NCI-H1092 treated with DMSO at 0.1 percent for 48 hours (cell line): Measurements from ENCODE around the gene SLC13A1.
"Not testable (repeated sequence)": the region's sequence is repeated elsewhere in the genome, so short reads cannot be mapped to it uniquely, and the experiment has no call there.

Experiments used
- DNase-seq: peaks from one replicate; lab custom pipeline; 2025; lab: John Stamatoyannopoulos, UW

SLC13A1 gene, protein sequence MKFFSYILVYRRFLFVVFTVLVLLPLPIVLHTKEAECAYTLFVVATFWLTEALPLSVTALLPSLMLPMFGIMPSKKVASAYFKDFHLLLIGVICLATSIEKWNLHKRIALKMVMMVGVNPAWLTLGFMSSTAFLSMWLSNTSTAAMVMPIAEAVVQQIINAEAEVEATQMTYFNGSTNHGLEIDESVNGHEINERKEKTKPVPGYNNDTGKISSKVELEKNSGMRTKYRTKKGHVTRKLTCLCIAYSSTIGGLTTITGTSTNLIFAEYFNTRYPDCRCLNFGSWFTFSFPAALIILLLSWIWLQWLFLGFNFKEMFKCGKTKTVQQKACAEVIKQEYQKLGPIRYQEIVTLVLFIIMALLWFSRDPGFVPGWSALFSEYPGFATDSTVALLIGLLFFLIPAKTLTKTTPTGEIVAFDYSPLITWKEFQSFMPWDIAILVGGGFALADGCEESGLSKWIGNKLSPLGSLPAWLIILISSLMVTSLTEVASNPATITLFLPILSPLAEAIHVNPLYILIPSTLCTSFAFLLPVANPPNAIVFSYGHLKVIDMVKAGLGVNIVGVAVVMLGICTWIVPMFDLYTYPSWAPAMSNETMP

DNA sequence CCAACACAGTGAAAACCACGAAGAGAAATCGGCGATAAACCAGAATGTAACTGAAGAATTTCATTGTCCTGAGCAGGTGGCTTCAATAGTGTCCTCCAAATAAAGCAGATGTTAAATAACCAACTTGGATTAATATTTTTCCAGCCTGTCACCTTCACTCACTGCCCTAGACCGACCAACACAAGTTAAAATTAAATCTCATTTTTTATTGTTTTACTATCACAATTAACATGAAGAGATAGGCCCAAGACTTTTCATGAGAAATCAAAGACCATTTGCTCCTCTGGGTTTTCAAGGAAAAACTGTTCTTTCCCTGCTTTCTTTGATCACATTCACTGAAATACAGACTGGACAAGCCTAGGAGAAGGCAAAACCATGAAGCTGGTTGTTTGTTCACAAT, at the start of gene SLC13A1:
Gene SLC13A1, minus strand, starts transcription at position 87 of the 400 bp plus-strand sequence. Its CDS starts 23 bp downstream, at position 64.
- no peak for DNase-seq

DNA sequence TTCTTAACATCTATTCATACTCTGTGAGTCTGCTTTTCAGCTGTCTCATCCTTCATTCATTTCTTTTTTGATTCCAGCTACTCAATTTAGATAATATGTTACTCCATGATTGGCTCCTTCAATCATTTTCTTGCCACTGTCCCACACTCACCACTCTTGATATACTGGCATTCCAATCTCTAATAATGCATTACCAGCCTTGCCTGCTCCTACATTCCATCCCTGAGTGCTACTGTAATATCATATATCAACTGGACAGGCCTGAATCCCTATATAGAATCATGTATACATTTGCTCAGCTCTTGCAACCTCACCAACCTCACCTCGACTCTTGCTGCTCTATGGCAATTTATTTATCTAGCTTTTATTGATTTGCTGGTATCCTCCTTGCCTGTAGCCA, 45.0 kb upstream of the SLC13A1 start:
- no peak for DNase-seq

DNA sequence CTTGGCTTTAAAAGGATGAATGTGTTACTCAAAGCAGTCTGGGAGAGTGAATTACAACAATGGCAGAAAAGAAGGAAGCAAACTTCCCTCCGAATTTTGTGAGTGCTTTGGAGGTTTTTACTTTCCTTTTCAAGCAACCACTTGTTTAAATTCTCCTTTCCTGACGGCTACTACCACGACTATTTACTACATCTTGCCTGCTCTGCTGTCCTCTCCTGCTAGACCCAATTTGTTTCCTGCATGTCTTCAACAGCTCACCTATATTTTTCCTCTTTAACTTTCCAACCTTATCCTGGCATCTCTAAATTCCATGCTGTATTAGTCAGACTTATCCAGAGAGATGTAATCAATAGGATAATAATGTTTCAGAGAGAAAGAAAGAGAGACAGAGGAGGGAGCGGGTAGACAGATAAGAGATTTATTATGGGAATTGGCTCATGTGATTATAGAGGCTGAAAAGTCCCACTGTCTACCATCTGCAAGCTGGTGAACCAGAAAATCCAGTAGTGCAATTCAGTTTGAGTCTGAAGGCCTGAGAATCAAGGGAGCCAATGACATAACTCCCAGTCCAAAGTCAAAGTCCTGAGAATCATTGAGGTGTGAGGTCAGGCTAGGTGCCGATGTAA, 42.8 kb upstream of the SLC13A1 start:
- DNase-seq = peak; percentile 22

DNA sequence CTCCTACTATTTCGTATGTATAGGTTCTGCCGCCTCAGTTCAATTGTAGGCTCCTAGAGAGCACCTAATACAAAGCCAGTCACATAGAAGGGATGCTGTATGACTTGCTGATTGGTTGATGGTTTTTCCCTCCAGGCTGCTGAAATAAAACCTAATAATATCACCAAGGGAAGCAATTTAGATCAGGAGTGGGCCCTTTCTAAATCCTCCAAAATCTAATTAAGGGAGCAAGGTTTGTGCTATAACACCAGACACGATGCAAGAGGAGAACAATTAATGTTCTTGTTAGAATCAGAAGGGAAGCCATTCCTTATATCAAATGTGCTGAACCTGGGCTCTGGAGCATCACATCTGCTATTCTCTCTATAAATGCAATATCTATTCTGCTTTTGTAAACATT, 42.0 kb upstream of the SLC13A1 start:
- DNase-seq = peak; percentile 41

DNA sequence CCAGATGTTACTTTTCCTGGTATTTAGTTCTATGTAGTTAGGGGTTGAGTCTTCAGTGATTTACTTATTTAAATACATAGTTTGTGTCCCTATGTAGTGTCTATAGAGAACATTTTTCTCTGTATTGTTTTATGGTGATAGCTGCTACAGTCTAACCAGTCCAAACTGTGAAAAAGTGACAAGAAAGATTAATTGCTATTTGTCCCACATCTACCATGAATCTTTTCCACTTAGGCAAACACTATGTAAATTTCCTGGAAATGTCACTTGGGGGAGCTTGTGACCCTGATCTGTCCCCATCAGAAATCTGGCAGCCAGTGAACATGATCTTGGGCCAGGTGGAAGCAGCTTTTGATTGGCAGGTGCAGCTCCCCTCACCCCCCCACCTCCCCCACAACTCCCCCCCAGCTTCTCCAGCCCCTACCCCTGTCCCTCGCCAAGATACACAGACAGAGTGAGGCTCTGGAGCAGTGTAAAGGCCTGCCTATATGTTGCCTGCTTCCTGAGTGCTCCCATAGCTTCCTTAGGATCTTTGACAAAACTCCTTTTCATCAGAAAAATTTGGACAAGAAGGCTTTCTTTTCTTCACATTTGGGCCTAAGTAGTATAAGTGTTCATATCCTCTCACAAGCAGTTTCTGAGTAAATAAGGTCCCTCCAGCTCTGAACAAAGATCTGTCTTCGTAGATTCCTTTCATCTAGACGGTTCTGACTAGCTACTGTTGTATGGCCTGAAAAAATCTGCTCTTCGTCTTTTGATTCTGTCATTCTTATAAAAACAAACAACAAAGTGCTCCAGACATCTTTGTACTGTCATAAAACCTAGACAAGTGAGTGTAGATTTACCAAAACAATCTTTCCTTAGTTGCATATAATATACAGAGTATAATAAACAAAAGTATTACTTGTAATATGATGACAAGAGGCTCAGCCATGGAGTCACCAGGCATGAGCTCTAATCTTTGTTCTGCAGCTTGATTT, 31.5 kb upstream of the SLC13A1 start:
- no peak for DNase-seq

DNA sequence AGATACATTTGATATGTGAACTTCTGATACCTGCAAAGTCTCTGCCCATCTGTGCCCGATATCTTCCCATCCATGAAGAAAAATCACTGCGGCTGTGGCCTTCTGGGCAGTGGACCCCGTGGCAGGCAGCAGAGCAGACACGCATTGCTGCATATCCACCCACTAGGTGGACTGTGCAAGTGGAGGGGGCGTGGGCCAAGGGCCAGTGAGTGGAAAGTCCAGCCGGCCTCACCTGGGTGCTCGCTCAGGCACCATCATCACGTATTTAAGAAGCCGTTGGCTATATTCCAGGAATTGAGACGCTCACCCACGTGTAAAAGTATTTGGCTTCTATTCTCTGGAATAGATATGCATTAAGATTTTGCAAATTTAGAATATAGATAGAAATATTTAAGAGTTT, 30.8 kb upstream of the SLC13A1 start:
- no peak for DNase-seq

DNA sequence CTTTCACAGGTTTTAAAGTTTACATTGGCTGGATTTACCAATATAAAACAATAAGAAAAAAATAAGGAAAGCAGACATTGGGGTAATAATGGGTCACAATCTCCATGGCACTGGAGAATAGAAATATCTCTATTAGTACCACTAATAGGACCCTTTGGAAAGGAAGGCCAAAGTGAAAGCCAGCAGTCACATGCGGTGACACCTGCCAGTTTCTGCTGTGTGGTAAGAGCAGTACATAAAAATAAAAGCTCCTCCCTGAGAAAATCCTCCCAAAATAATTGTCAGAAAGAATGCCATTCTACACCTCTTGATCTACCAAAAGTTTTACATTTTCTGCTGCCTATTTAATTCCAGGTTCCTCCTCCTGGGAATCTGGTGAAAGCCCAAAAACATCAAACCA, 30.4 kb upstream of the SLC13A1 start:
- no peak for DNase-seq

DNA sequence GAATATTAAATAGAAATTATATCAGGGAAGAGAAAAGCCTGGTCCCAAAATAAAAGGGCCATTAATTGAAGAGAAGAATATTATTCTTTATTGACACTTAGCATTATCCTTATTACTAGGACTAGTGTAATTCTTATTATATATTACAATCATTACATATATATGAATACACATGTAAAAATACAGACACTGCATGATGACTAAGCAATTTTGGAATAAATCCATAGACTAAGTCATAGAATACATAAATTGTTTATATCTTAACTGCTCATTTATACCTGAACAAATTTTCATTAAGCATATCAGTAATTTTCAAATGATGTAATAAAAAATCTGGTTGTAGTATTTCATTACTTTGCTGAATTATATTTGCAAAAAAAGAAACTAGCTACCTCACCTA, 29.7 kb upstream of the SLC13A1 start:
- no peak for DNase-seq

DNA sequence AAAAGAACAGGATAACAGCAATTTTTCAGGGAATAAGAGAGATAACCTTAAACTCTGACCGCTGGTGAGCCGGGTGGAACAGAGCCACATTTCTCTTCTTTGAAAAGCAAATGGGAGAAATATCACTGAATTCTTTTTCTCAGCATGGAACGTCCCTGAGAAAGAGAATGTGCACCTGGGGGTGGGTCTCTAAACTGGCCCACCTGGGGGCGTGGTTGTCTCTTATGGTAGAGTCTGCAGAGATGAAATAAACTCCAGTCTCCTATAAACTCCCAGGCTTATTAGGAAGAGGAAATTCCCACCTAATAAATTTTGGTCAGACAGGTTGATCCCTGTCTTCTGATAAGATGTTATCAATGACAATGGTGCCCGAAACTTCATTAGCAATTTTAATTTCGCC, 27.9 kb upstream of the SLC13A1 start:
- not testable (repeated sequence) for DNase-seq

DNA sequence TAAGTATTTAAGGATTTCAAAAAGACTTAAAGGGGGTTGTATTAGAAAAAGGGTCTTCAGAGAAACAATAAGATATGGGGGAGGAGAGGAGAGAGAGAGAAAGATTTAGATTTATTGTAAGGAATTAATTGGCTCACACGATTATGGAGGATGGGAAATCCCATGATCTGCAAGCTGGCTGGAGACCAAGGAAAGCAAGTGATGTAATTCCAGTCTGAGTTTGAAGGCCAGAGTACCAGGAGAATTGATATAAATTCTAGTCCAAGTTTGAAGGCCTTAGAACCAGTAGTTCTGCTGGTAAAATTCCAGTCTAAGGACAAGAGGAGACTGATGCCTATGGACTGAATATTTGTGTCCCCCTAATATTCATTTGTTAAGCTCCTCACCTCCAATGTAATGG, 20.6 kb upstream of the SLC13A1 start:
- DNase-seq = no peak

DNA sequence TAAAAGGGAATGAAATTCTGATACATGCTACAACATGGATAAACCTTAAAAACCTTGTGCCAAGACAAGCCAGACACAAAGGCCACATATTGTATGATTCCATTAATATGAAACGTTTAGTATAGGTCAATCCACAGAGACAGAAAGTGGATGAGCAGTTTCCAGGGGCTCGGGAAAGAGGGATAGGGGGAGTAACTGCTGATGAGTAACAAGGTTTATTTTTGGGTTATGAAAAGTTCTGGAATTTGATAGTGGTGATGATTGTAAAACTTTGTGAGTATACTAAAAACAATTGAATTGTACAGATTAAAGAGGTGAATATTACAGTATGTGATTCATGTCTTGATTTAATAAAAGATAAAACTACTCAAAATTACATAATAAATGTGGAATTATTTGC, 19.1 kb upstream of the SLC13A1 start:
- no peak for DNase-seq

DNA sequence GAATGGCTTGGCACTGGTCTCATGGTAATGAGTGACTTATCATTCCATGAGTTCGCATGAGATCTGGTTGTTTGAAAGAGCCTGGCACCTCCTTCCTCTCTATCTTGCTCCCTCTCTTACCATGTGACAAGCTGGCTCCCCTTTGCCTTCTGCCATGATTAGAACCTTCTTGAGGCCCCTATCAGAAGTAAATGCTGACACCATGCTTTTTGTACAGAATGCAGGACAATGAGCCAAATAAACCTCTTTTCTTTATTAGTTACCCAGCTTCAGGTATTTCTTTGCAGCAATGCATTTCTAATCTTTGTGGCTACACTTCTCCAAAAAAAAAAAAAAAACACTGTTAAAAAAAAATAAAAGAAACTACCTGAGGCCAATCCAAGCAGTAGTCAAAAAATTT, 17.1 kb upstream of the SLC13A1 start:
- DNase-seq = no peak

DNA sequence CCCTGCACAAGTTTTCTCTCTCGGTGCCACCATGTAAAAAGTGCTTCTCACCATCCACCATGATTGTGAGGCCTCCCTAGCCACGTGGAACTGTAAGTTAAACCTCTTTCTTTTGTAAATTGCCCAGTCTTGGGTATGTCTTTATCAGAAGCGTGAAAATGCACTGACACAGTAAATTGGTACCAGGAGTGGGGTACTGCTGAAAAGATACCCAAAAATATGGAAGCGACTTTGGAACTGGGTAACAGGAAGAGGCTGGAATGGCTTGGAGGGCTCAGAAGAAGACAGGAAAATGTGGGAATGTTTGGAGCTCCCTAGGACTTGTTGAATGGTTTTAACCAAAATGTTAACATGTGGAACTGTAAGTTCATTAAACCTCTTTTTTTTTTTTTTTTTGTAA, 15.6 kb upstream of the SLC13A1 start:
- no peak for DNase-seq

DNA sequence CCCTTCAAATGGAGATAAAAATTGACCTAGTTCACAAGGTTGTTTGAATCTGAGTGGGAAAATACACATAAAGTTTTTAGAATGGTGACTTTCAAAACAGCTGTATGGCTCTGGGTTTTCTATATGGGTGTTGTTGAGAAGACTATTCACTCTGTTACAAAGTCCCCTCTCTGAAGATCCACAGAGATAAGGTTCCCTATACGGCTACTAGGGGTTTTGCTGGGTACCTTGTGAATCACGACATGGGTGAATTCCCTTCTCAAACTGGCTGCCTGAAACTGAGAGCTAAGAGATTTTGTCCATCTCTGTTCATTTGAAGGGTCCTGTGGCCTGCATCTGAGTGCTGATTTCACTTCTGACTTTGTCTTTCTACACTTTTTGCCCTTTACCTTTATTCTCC, 11.8 kb upstream of the SLC13A1 start:
- DNase-seq = no peak

DNA sequence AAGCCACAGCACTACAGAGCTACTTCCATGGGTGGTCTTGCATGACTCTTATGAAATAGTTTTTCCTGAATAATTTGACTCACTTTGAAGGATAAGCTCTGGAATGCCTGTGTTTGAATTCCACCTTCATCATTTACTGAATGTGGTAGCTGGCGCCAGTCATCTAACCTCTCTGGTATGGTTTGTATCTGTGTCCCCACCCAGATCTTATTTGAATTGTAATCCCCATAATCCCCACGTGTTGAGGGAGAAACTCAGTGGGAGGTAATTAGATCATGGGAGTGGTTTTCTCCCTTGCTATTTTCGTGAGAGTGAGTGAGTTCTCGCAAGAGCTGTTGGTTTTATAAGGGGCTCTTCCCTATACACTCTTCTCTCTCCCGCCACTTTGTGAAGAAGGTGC, 11.2 kb upstream of the SLC13A1 start:
- no peak for DNase-seq

DNA sequence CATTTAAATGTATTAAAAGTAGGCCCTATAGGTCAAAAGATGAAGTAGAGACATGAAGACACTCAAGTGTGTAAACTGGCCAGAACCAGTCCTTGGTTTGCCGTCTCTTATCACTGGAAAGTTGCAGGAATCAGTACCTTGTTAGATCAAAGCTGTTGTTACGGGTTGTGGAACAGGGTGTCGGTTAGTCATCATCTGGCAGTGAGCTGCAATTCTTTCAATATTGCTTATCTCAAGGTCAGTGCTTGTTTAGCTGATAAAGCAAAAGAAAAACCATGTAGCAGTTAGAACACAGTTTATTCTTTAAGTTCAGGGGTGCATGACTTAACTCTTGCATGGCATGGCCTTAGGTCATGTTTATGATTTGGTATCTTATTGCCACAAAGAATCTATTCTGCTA, 10.0 kb upstream of the SLC13A1 start:
- no peak for DNase-seq

DNA sequence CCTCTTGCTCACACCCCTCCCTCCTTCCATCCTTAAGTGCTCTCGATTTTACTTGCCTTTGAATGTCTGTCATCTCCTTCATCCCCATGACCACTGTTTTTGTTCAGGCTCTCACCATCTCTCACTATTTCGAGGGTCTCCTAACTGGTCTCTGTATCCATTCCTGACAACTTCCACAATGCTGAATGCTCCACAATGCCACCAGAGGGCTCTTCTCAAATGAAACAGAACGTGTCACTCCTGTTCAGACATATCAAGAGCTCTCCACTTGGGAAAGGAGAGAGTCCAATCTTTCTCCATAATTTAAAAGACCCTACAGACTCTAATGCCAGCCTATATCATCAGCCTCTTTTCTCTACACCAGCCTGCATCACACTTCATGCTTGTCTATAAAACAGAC, 9.0 kb upstream of the SLC13A1 start:
- DNase-seq = peak; percentile 17

DNA sequence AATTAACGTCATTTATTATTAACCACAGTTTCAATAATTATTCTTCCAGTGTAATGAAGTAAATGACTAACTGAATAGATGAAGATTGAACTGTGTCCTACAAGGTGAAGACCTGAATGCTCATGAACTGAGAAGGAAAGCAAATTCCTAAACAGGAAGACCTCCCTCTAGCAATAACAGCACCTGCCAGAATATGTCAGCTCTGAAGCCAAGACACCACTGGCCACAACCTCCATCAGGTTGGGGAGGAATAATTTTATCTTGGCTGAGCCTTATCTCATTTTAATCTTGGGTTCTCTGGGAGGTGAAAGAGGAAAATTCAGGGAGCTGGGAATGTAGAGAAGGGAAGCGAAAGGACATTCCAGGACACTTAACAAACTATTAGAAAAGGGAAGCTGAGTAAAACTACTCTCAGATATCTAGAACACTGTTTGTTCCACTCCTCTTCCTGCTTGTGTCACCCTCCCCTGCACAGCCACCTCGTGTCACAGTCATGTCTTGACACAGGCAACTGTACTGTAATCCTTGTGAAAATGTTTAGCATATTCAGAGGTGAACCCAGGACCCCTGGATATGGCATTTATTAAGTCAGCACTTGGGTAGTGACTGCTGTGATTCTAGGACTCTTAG, 4.6 kb upstream of the SLC13A1 start:
- no peak for DNase-seq

DNA sequence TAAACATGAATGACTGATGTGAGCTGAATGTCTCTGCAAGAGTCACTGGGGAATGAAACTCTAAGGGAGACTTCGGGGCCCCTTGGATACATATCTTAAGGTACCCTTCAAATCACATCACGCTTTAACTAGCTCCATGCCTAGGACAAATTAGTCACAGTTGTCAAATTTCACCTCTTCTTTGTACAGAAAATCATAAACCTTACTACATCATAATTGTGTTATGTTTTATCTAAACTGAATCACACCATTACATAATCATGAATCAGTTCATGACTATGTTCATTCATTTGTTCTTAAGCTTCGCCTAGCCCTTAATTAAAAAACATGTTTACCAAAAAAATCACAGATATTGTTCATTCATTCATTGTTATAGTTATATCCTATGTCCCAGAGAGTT, 2.1 kb upstream of the SLC13A1 start:
- no peak for DNase-seq

DNA sequence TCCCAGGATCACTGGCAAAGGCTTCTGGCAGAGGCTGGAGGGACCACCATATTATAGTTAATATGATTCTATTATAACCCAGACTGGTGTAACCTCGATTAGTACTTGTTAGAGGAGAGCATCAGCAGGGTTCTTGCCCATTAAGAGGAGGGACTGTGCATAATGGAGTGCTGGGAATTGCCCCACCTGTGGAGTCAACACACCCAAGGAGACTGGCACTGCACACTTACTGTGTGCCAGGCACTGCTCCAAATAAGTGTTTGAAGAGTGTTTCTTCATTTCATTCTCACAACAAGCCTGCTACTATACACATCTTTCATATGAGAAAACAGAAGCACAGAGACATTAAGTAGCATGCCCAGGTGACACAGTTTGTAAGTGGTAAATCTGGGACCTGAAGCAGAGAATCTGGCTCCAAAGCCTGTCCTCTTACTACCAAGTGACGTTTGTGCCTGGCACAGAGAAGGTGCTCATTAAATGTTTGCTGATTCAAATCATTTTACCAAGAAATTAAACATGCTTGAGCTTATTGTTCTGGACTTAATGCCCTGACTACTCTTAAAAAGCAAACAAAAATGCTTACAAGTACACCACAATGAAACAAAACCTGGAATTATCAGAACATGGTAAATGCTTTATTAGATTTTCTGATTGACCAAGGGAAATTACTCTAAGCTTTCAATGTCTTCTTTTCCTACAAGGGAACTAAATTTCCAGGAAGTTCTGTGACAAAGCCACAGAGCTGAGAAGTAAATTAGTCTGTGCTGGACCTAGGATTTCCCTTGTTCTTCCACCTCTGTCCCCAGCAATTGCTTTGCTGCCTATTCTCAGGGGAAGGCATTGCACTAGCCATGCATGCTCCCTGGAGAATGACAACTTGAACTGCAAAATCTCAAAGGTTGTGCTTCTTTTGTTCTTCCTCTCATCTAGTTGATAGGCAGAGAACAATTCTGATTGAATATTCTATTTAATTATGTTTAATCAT, 809 bp downstream of the SLC13A1 start:
- DNase-seq = no peak
